GM12878 (cell line): ENCODE data around the gene MEIS2. TPM values are rescaled to one million over a fixed set of nuclear protein-coding genes. Genes with fewer than 3 reads are reported as not detected.

ENCODE experiments used
- ATAC-seq: fragments of 200-7000 bp; cut with Tn5 transposase; 3 replicates; pipeline ENCODE4 v1.9.1; 2020; ENCODE audit warnings: mild to moderate bottlenecking, moderate library complexity
- BruUV-seq: library from RNA; stranded (reverse); fragments of 400-500 nt; replicated peaks from 2 replicates; lab custom pipeline; 2021; lab: Mats Ljungman, UMichigan
- CTCF ChIA-PET: fragments of 300-600 bp; sonication (Branson Sonifier 250); formaldehyde crosslinking; extraction: SDS; loops from one replicate; lab custom pipeline; 2021; ENCODE audit warnings: inconsistent platforms; lab: Yijun Ruan, JAX
- POLR2A ChIA-PET: fragments of 350-600 bp; formaldehyde crosslinking; extraction: SDS; loops from one replicate; lab custom pipeline; 2021; ENCODE audit warnings: inconsistent platforms; lab: Charles Lee
- RAD21 ChIA-PET: fragments of 300-600 bp; sonication (Branson Sonifier 250); formaldehyde crosslinking; loops from one replicate; lab custom pipeline; 2023; ENCODE audit warnings: antibody characterized with exemption; ENCODE audit not compliant: unreplicated experiment; lab: Charles Lee
- SMC1A ChIA-PET: fragments of 300-600 bp; sonication (Branson Sonifier 250); formaldehyde crosslinking; loops from one replicate; lab custom pipeline; 2023; ENCODE audit not compliant: unreplicated experiment, uncharacterized antibody; lab: Charles Lee
- DNase-seq: peaks from one replicate; pipeline ENCODE4 v3.0.0-alpha.2; 2011; ENCODE audit warnings: low read depth, low spot score
- FAIRE-seq: peaks from 3 replicates; lab custom pipeline; 2011; peaks lifted over from hg19 to GRCh38; lab: Jason Lieb, UNC
- H2AFZ ChIP-seq: 2 replicates; pipeline ENCODE4 v1.6.0; 2011; ENCODE audit warnings: low read depth, low read length, control low read depth; ENCODE audit not compliant: control insufficient read depth
- H3K27ac ChIP-seq: 2 replicates; pipeline ENCODE4 v1.5.1; 2011; ENCODE audit warnings: control low read depth; ENCODE audit not compliant: control insufficient read depth, insufficient read depth
- H3K27me3 ChIP-seq, 2 experiments: replicated peaks in 1 of 2; 2 replicates each; pipeline versions ENCODE4 v1.6.0 to v1.6.1; 2011; ENCODE audit warnings: low read length in 1 of 2; ENCODE audit not compliant: control insufficient read depth in 2 of 2, insufficient read depth in 2 of 2
- H3K36me3 ChIP-seq, 2 experiments: 2 replicates each; pipeline ENCODE4 v1.5.1; 2011; ENCODE audit warnings: low read length in 1 of 2; ENCODE audit not compliant: control insufficient read depth in 2 of 2, insufficient read depth in 2 of 2
- H3K4me1 ChIP-seq: 2 replicates; pipeline ENCODE4 v1.6.1; 2011; ENCODE audit warnings: mild to moderate bottlenecking, low read length, moderate library complexity, mixed read lengths; ENCODE audit not compliant: control insufficient read depth, insufficient read depth
- H3K4me2 ChIP-seq: 2 replicates; pipeline ENCODE4 v1.6.0; 2011; ENCODE audit warnings: control low read depth; ENCODE audit not compliant: control insufficient read depth, insufficient read depth
- H3K4me3 ChIP-seq: fragments of 200-600 bp; sonication (generic); 2 replicates; pipeline ENCODE4 v1.5.1; 2016
- H3K79me2 ChIP-seq: 2 replicates; pipeline ENCODE4 v1.6.0; 2011; ENCODE audit warnings: low read length; ENCODE audit not compliant: control insufficient read depth, insufficient read depth
- H3K9ac ChIP-seq: 2 replicates; pipeline ENCODE4 v1.8.0; 2011; ENCODE audit warnings: low read length, control low read depth, mixed read lengths; ENCODE audit not compliant: control insufficient read depth, insufficient read depth
- H3K9me3 ChIP-seq: replicated peaks from 3 replicates; pipeline ENCODE4 v1.5.1; 2011; ENCODE audit warnings: mild to moderate bottlenecking, low read length; ENCODE audit not compliant: control insufficient read depth, insufficient read depth
- H4K20me1 ChIP-seq: 2 replicates; pipeline ENCODE4 v1.6.0; 2011; ENCODE audit not compliant: control insufficient read depth, insufficient read depth
- SPI1 ChIP-seq: IDR thresholded peaks from 2 replicates; pipeline ENCODE4 v1.6.1; 2011; ENCODE audit warnings: low read depth, mild to moderate bottlenecking, low read length, moderate library complexity, borderline replicate concordance; ENCODE audit not compliant: insufficient read depth
- WGBS: methylation state at CpG from one replicate; pipeline ENCODE4 v1.1.6; 2016; ENCODE audit warnings: low lambda C conversion rate; ENCODE audit not compliant: insufficient replicate concordance, insufficient coverage; ENCODE audit errors: missing lambda C conversion rate; 5-methylcytosine and 5-hydroxymethylcytosine counted together
- in situ Hi-C: fragments of 300-500 bp; cut with MboI; formaldehyde crosslinking; loops from 9 replicates; pipeline ENCODE4 v1.14.3; 2018; ENCODE audit warnings: mixed read lengths
- intact Hi-C: fragments of 100-400 bp; cut with micrococcal nuclease; formaldehyde crosslinking; loops from one replicate; pipeline ENCODE4 v1.14.2; 2022; ENCODE audit not compliant: unreplicated experiment
- polyA plus RNA-seq, 11 experiments: library from polyadenylated mRNA; depleted of rRNA in 4 of 11; unstranded in 6 of 11; stranded (reverse) in 5 of 11; fragments of >200 nt; fragmentation: Nextera tagmentation in 4 of 11; fragmentation: Illumina TruSeq in 1 of 11; extraction: Ambion mirVana in 4 of 11; extraction: Trizol in 1 of 11; gene quantifications; 1 replicate in 1 of 11; 2 replicates in 10 of 11; pipeline versions ENCODE4 v1.2.1 to v1.2.3, GENCODE V29; 2011 to 2016; ENCODE audit warnings: inconsistent platforms in 2 of 11, missing spikeins in 2 of 11, low read depth in 1 of 11
- total RNA-seq, 4 experiments: library from RNA; depleted of rRNA in 3 of 4; stranded (reverse); fragments of >200 nt in 3 of 4; fragmentation: Illumina TruSeq in 1 of 4; extraction: Trizol in 1 of 4; gene quantifications; 2 replicates each; pipeline versions ENCODE4 v1.2.1 to v1.2.3, GENCODE V29; 2013 to 2021
- TF ChIP-seq, protein P1 (sequence below): fragments of 150-350 bp; IDR thresholded peaks from 2 replicates; pipeline ENCODE4 v1.6.1; 2014; ENCODE audit warnings: mild to moderate bottlenecking, low read depth, low read length
- TF ChIP-seq, protein P2 (sequence below): fragments of 450-650 bp; formaldehyde crosslinking; IDR thresholded peaks from 2 replicates; pipeline ENCODE4 v1.4.0; 2020; ENCODE audit warnings: mild to moderate bottlenecking, moderate library complexity

MEIS2 gene
- total and polyA plus RNA-seq, 10 of the 15 experiments (the other 5 are each of a cell fraction or from before 2014, with no cell fraction given) = 9.2 to 54.0 (median 20.4) TPM

DNA sequence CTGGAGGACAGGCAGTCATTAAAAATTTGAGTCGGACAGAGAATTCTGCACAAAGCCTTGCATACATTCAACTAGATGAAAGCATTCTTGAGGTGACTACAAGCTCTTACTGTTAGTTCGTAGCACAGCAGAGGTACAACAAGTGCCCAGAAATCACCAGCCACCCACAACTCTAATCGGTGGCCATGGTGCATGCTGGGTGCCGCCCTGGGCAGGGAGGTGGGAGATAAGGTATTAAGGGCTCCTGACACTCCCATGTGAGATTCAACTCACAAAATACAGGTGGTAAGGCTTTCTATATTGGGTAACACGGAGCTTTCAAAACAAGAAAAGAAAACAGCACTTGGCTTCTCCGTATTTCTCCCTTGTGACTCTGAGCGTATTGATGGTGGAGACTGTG, 66.0 kb downstream of the MEIS2 start (continued):
- TF ChIP-seq, protein P1, sequence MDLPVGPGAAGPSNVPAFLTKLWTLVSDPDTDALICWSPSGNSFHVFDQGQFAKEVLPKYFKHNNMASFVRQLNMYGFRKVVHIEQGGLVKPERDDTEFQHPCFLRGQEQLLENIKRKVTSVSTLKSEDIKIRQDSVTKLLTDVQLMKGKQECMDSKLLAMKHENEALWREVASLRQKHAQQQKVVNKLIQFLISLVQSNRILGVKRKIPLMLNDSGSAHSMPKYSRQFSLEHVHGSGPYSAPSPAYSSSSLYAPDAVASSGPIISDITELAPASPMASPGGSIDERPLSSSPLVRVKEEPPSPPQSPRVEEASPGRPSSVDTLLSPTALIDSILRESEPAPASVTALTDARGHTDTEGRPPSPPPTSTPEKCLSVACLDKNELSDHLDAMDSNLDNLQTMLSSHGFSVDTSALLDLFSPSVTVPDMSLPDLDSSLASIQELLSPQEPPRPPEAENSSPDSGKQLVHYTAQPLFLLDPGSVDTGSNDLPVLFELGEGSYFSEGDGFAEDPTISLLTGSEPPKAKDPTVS = no peak

DNA sequence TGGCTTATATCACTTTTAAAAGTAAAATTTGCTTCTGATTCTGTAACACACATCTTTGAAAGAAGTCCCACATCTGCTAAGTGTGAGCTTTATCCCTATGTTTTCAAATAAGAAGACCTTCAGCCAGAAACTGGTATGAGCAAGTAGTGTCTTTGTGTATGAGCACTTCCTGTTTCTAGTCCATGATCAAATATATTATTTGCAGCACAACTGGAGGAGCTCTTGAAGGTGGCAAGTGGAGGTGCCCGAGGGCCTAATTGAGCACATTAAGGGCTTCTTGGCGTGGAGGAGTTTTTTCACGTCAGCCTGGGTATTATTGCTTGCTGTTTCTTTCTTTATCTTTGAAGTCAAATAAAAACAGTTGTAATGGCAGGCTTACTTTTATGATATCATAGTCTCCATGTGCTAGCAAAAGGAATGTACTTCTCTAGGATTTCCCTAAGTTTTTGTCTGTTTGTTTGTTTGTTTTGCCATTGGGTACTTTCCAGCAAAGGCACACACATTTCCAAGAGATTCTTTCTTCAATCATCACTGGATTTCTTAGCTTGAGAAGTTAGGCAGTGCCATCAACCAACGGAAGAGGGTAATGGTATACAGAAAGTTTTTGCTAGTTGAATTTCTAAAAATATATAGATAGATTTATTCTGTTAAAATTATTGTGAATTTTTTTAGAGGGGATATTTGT, 68.1 kb downstream of the MEIS2 start:
- TF ChIP-seq, protein P2, sequence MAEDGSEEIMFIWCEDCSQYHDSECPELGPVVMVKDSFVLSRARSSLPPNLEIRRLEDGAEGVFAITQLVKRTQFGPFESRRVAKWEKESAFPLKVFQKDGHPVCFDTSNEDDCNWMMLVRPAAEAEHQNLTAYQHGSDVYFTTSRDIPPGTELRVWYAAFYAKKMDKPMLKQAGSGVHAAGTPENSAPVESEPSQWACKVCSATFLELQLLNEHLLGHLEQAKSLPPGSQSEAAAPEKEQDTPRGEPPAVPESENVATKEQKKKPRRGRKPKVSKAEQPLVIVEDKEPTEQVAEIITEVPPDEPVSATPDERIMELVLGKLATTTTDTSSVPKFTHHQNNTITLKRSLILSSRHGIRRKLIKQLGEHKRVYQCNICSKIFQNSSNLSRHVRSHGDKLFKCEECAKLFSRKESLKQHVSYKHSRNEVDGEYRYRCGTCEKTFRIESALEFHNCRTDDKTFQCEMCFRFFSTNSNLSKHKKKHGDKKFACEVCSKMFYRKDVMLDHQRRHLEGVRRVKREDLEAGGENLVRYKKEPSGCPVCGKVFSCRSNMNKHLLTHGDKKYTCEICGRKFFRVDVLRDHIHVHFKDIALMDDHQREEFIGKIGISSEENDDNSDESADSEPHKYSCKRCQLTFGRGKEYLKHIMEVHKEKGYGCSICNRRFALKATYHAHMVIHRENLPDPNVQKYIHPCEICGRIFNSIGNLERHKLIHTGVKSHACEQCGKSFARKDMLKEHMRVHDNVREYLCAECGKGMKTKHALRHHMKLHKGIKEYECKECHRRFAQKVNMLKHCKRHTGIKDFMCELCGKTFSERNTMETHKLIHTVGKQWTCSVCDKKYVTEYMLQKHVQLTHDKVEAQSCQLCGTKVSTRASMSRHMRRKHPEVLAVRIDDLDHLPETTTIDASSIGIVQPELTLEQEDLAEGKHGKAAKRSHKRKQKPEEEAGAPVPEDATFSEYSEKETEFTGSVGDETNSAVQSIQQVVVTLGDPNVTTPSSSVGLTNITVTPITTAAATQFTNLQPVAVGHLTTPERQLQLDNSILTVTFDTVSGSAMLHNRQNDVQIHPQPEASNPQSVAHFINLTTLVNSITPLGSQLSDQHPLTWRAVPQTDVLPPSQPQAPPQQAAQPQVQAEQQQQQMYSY (CRISPR knock-in tag) = no peak
- TF ChIP-seq SPI1 = peak; percentile 78
- Histone ChIP-seq H2AFZ (no peak overlapping the region), H3K4me2 (no peak overlapping the region), H3K9ac (no peak overlapping the region), H3K9me3 (no peaks in the 10 kb centered on the region), H3K27ac (peak overlapping the region; percentile 20; the same call in 1 of the 2 replicates), H4K20me1 (no peaks in the 10 kb centered on the region), H3K4me1 (peaks cover 11% of the 10 kb centered on the region; the same call in 1 of the 2 replicates), H3K36me3 (no peaks in the 10 kb centered on the region; a peak in 2 of 4 replicates), H3K4me3 (no peak overlapping the region), H3K79me2 (no peaks in the 10 kb centered on the region), H3K27me3 (no peaks in the 10 kb centered on the region)
- ChIA-PET POLR2A (no interaction called here), RAD21 (interaction anchor here (0.8 kb wide), 1 partner anchor 16 kb away, joined by 3 read pairs; no protein-coding TSS in a partner anchor), CTCF (interaction anchor here (0.5 to 0.9 kb wide), 2 partner anchors 12 to 25 kb away, joined by 3 read pairs; no protein-coding TSS in a partner anchor), SMC1A (interaction anchor here (0.7 to 8.5 kb wide), 7 partner anchors 10 to 88 kb away, joined by 3 to 45 read pairs (median 3); no protein-coding TSS in a partner anchor)
- intact Hi-C loops = no loop called here
- 37% methylated on average over 4 of the region's 4 CpGs for WGBS
- ATAC-seq = peak; percentile 20; the same call in 2 of the 3 replicates
- BruUV-seq = no TSS peak
- DNase-seq = no peak
- FAIRE-seq = no peak
- in situ Hi-C loops = no loop called here
